GM13976 (cell line): Measurements from ENCODE around the gene BCAN.

Experiments
- DNase-seq: peaks from one replicate; pipeline ENCODE4 v3.0.0; 2012; ENCODE audit warnings: low spot score
- in situ Hi-C: fragments of 300-500 bp; cut with MboI; formaldehyde crosslinking; loops from one replicate; pipeline ENCODE4 v1.12.0; 2022; ENCODE audit warnings: low sequenced_read_pairs, mixed read lengths, inconsistent platforms; ENCODE audit not compliant: unreplicated experiment
- TF ChIP-seq, protein P1 (sequence below): IDR thresholded peaks from 2 replicates; pipeline ENCODE4 v1.5.1; 2012; ENCODE audit warnings: borderline replicate concordance, mild to moderate bottlenecking; ENCODE audit not compliant: insufficient read depth; ENCODE audit errors: extremely low read depth, missing control alignments, control extremely low read depth

The BCAN gene

DNA sequence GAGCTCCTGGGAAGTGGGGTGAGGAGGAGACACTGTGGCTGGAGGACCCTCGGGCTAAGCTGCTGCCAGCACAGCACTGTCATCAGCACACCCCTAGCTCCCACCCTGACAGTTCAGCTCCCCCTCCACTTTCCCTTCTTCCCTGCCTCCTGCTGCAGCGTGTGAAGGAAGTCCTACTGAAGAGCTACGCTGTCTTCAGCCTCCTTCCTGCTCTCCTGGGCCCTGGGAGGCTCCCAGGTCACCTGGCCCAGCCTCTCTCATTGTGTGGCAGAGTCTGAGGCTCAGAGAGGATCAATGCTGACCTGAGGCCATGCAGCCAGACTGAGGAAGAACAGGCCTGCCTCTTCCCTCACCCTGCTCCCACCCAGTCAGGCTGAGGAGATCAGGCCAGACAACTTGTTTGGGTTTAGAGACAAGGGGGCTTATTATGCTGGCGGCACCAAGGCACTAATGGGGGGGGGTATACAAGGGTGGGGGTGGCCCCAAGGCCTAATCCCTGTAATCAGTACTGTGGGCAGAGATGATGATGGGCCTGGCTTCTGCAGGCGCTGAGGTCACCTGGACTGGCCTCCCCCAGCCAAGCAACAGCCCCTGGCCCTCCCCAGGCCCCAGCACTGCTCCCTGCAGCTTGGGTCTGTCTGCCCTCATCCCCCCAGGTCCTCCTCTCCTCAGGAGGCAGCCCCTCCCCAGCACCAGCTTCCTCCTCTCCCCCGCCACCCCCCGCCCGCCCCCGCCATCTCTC is 26.2 kb downstream of the BCAN start:
- TF ChIP-seq, protein P1, sequence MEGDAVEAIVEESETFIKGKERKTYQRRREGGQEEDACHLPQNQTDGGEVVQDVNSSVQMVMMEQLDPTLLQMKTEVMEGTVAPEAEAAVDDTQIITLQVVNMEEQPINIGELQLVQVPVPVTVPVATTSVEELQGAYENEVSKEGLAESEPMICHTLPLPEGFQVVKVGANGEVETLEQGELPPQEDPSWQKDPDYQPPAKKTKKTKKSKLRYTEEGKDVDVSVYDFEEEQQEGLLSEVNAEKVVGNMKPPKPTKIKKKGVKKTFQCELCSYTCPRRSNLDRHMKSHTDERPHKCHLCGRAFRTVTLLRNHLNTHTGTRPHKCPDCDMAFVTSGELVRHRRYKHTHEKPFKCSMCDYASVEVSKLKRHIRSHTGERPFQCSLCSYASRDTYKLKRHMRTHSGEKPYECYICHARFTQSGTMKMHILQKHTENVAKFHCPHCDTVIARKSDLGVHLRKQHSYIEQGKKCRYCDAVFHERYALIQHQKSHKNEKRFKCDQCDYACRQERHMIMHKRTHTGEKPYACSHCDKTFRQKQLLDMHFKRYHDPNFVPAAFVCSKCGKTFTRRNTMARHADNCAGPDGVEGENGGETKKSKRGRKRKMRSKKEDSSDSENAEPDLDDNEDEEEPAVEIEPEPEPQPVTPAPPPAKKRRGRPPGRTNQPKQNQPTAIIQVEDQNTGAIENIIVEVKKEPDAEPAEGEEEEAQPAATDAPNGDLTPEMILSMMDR = no peak
- in situ Hi-C loops = no loop called here
- no peak for DNase-seq

DNA sequence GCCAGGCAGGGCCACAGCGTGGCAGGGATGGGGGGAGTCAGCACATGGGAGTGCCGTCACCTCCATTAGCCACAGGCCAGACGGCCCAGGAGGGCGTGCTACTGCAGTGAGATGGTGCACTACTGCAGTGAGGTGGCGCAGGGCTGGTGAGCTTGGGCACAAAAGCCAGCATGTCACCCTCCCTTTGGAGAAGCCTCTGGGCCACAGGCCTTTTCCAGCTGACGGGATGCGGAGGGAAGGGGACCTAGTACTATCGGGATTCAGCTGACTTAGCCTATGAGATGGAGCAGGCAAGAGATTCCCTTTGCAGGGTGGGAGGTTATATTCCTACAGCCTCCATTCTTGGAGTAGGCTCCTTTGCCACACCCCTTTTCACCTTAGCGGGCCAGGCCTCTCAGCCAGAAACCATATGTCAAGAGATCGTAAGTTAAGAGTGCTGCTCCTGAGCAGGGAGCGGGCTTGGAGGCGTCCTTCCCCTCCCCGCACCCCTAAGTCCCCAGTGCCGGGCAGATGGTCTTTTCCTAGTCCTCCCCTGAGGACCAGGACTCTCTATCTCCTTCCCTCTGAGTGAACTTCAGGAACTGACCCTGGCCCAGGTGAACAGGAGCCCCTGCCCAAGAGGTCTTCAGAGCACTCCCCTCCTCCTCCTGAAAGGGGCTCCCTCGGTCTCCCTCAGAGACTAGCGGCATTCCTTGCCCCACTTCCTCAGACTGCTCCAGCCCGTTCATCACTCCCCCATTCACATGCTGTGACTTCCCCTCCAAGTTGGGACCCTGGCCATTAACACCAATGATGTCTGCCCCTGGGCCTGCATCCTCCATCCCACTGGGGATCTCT is 27.1 kb downstream of the BCAN start:
- in situ Hi-C loops = no loop called here
- TF ChIP-seq, protein P1 = no peak
- no peak for DNase-seq

DNA sequence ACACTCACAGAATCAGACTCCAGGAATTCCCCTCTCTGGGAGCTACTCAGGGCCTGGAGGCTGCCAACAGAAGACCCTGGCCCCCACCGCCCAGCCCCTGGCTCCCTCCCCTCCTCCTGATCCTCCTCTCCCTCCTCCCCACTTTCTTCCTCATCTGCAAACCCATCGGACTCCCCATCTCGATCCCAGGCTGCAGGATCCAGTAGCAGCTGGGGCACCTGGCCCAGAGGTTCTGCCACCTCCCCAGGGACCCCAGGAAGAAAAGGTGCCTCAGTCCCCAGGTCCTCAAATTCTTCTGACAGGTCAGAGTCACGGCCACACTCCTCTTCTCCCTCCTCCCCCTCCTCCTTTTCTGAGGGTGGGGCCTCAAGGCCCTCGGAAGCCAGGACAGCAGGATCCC is 27.9 kb downstream of the BCAN start:
- DNase-seq = no peak
- in situ Hi-C loops = no loop called here
- TF ChIP-seq, protein P1 = no peak

DNA sequence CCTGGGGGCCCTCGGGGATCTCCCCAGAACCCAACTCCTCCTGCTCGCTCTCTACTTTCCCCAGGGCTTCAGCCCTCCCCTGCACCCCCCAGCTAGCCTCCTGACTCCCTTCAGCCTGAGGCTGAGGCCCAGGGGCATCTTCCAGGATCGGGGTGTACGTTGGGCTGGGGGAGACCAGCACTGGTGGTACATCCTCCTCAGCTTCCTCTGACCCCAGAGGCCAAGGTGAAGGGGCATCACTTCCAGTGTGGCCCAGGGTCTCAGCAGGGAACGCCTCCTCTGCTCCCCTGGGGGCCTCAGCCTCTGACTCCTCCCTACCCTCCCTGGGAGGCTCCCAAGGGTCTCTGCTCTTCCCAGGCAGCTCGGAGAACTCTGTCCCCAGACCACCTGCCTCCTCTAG is 28.4 kb downstream of the BCAN start:
- TF ChIP-seq, protein P1 = no peak
- in situ Hi-C loops = no loop called here

DNA sequence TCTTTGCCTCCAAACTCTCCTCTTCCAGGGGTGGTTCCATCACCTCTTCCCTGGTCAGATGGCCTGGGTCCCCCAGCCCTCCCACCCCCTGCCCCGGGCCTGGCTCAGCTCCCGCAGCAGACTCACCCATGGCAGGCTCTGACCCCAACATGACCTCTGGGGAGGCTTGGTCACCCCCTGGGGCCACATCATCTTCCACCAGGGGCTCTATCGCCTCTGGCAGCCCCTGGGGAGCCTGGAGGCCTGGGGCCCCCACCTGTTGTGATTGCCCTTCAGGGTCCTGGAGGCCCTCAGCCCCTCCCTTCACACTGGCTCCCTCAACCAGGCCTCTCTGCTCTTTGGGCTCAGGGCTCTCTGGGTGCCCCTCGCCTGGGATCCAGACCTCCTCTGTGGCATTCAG is 28.9 kb downstream of the BCAN start:
- in situ Hi-C loops = no loop called here
- no peak for DNase-seq

More for the DNA sequence above, 28.4 kb downstream of the BCAN start:
- DNase-seq = no peak

DNA sequence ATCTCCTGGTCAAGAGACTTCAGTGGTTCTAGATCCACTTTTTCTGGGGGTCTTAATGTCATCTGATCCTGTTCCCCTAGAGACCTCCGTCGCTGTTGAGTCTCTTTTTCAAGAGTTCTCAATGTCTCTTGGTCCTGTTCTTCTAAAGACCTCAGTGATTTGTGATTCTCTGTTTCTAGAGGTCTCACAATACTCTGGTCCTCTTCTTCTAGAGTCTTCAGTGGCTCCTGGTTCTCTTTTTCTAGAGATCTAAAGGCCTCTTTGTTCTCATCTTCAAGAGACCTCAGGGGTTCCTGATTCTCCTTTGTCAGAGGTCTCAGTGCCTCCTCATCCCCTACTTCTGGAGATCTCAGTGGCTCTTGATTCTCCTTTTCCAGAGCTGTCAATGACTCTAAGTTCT is 29.9 kb downstream of the BCAN start:
- in situ Hi-C loops = no loop called here
- DNase-seq = no peak
- TF ChIP-seq, protein P1 = no peak

More for the DNA sequence above, 28.9 kb downstream of the BCAN start:
- TF ChIP-seq, protein P1 = no peak
